ENCODE measurements around the gene AMFR.

AMFR gene

GRCh38 chr16:56422896-56423441 is 2.4 kb downstream of the AMFR start:
- H3K36me3 ChIP-seq (ENCODE audit: control insufficient read depth, insufficient read depth, low read length), result no peaks in the 10 kb centered on the region
- H3K9ac ChIP-seq (ENCODE audit: low read length), result no peak overlapping the region
- no peak overlapping the region for H3K4me3 ChIP-seq (ENCODE audit: low read length)
- peaks cover 4% of the 10 kb centered on the region for H3K4me1 ChIP-seq (ENCODE audit: control insufficient read depth, insufficient read depth, low read length)
- H3K9me3 ChIP-seq (ENCODE audit: control insufficient read depth, low read length), result no peaks in the 10 kb centered on the region
- no peaks in the 10 kb centered on the region for H3K27me3 ChIP-seq (ENCODE audit: control insufficient read depth, insufficient read depth, low read length)

DNA sequence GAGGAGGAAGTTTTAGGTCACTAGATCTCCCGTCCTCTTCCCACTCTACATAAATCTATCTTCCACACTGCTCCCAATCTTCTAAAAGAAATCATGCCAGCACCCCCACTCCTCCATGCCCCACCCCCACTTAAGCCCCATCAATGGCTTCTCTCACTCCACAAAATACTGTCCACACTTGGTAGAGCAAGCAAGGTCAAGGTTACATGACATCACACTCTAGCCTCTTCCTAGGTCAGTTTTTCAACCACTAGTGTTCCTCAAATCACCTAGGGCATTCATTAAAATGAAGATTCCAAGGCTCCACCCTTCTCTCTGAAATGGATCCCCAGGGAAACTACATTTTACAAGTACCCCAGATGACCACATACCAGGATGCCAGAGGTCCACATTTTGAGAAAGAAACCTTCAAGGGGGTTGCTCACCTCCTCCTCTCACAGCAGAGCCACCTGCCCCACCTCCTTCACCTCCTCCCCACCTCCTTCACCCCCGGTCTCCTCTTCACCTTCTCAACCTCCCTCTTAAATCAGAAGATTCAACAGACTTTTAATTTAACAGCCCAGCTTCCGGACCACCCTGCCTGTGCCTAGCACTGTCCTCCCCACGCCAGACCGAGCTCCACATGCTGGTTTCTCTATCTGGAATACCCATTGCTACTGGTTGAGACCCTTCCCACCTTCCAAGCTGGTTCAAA is 3.2 kb downstream of the AMFR start:
- Histone ChIP-seq H3K4me3 (ENCODE audit: low read length) (no peak overlapping the region), H3K36me3 (ENCODE audit: control insufficient read depth, insufficient read depth, low read length) (no peaks in the 10 kb centered on the region), H3K27me3 (ENCODE audit: control insufficient read depth, insufficient read depth, low read length) (no peaks in the 10 kb centered on the region), H3K4me1 (ENCODE audit: control insufficient read depth, insufficient read depth, low read length) (peaks cover 4% of the 10 kb centered on the region), H3K9me3 (ENCODE audit: control insufficient read depth, low read length) (no peaks in the 10 kb centered on the region), H3K9ac (ENCODE audit: low read length) (no peak overlapping the region)

GRCh38 chr16:56421313-56421712 is 4.0 kb downstream of the AMFR start:
- Histone ChIP-seq H3K27me3 (ENCODE audit: control insufficient read depth, insufficient read depth, low read length) (no peaks in the 10 kb centered on the region), H3K4me1 (ENCODE audit: control insufficient read depth, insufficient read depth, low read length) (peaks cover 4% of the 10 kb centered on the region), H3K36me3 (ENCODE audit: control insufficient read depth, insufficient read depth, low read length) (no peaks in the 10 kb centered on the region), H3K9me3 (ENCODE audit: control insufficient read depth, low read length) (no peaks in the 10 kb centered on the region), H3K4me3 (ENCODE audit: low read length) (no peak overlapping the region), H3K9ac (ENCODE audit: low read length) (no peak overlapping the region)

- H3K27me3 ChIP-seq (ENCODE audit: control insufficient read depth, insufficient read depth, low read length), result no peaks in the 10 kb centered on the region
- no peaks in the 10 kb centered on the region for H3K9me3 ChIP-seq (ENCODE audit: control insufficient read depth, low read length)
- no peaks in the 10 kb centered on the region for H3K36me3 ChIP-seq (ENCODE audit: control insufficient read depth, insufficient read depth, low read length)
- no peak overlapping the region for H3K4me3 ChIP-seq (ENCODE audit: low read length)
- H3K9ac ChIP-seq (ENCODE audit: low read length), result no peak overlapping the region
- H3K4me1 ChIP-seq (ENCODE audit: control insufficient read depth, insufficient read depth, low read length), result peaks cover 4% of the 10 kb centered on the region
These were observed 4.7 kb downstream of the AMFR start for GRCh38 chr16:56420613-56421012.

DNA sequence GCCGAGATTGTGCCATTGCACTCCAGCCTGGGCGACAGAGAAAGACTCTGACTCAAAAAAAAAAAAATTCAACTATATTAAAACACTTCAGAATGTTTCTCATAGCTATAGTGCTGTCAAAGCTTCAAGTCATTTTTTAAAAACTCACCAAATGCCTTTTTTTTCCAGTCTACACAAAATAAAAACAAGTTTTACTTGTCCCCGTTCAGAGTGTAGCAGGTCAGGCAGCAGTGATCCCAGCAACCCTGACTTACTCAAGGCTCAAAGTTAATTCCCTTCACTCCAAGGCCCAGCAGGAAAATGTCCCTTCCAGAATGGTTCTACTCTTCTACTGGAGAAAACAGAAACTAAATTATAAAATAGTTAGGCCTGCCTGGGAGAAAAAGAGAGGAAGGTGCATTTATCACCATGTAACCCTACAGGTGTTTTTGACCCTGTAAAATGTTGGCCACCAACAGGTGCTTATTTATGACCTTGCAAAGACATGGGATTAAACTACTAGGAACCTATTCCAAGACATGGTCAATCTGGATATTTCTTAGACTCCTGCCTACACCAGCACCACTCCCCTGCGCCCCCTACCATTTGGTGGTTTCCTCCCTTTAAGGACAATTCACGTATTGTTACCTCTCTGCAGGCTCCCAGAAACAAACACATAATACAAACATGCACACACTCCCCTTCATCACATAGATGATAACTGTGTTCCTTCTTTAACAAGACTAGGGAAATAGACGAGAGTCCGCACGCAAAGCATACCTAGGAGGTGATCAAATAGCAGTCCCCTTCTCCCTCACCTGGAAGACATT is 5.4 kb downstream of the AMFR start:
- no peaks in the 10 kb centered on the region for H3K9me3 ChIP-seq (ENCODE audit: control insufficient read depth, low read length)
- H3K9ac ChIP-seq (ENCODE audit: low read length), result no peak overlapping the region
- no peak overlapping the region for H3K4me3 ChIP-seq (ENCODE audit: low read length)
- no peaks in the 10 kb centered on the region for H3K27me3 ChIP-seq (ENCODE audit: control insufficient read depth, insufficient read depth, low read length)
- peaks cover 4% of the 10 kb centered on the region for H3K4me1 ChIP-seq (ENCODE audit: control insufficient read depth, insufficient read depth, low read length)
- no peaks in the 10 kb centered on the region for H3K36me3 ChIP-seq (ENCODE audit: control insufficient read depth, insufficient read depth, low read length)

DNA sequence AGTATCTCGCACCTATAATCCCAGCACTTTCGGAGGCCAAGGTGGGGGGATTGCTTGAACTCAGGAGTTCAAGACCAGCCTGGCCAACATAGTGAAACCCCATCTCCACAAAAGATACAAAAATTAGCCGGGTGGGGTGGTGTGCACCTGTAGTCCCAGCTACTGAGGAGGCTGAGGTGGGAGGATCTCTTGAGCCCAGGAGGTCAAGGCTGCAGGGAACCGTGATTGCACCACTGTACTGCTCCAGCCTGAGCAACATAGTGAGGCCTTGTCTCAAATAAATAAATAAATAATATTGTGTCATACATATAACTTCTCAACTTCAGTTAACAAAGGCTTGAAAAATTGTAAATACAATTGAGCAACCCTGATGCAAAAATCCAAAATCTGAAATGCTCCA is 8.2 kb downstream of the AMFR start:
- no peak overlapping the region for H3K4me3 ChIP-seq (ENCODE audit: low read length)
- H3K4me1 ChIP-seq (ENCODE audit: control insufficient read depth, insufficient read depth, low read length), result no peaks in the 10 kb centered on the region
- H3K9me3 ChIP-seq (ENCODE audit: control insufficient read depth, low read length), result no peaks in the 10 kb centered on the region
- no peak overlapping the region for H3K9ac ChIP-seq (ENCODE audit: low read length)
- H3K36me3 ChIP-seq (ENCODE audit: control insufficient read depth, insufficient read depth, low read length), result no peaks in the 10 kb centered on the region
- H3K27me3 ChIP-seq (ENCODE audit: control insufficient read depth, insufficient read depth, low read length), result no peaks in the 10 kb centered on the region

DNA sequence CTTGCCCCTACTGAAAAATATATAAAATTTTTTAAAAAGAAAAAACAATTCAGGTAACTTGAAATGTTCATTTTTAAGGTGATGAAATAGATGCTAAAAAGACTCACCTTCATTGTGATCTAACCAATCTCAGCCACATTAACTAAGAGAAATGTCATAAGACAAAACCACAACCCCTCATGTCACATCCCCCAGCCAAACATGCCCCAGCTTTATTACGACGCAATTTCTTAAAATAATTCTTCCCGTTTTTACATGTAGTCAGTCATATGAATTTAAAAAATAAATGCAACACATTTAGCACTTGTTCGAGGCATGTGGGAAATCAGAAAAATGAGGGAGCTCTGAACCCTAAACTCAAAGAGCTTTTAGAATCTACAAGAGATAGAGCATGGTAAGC is 9.5 kb downstream of the AMFR start:
- no peaks in the 10 kb centered on the region for H3K4me1 ChIP-seq (ENCODE audit: control insufficient read depth, insufficient read depth, low read length)
- H3K9me3 ChIP-seq (ENCODE audit: control insufficient read depth, low read length), result no peaks in the 10 kb centered on the region
- H3K4me3 ChIP-seq (ENCODE audit: low read length), result no peak overlapping the region
- no peaks in the 10 kb centered on the region for H3K27me3 ChIP-seq (ENCODE audit: control insufficient read depth, insufficient read depth, low read length)
- H3K36me3 ChIP-seq (ENCODE audit: control insufficient read depth, insufficient read depth, low read length), result no peaks in the 10 kb centered on the region
- H3K9ac ChIP-seq (ENCODE audit: low read length), result no peak overlapping the region

- Histone ChIP-seq H3K9ac (ENCODE audit: low read length) (no peak overlapping the region), H3K36me3 (ENCODE audit: control insufficient read depth, insufficient read depth, low read length) (no peaks in the 10 kb centered on the region), H3K9me3 (ENCODE audit: control insufficient read depth, low read length) (no peaks in the 10 kb centered on the region), H3K4me1 (ENCODE audit: control insufficient read depth, insufficient read depth, low read length) (peaks cover 9% of the 10 kb centered on the region), H3K27me3 (ENCODE audit: control insufficient read depth, insufficient read depth, low read length) (no peaks in the 10 kb centered on the region), H3K4me3 (ENCODE audit: low read length) (no peak overlapping the region)
These were observed 11.0 kb downstream of the AMFR start for GRCh38 chr16:56414366-56414765.

DNA sequence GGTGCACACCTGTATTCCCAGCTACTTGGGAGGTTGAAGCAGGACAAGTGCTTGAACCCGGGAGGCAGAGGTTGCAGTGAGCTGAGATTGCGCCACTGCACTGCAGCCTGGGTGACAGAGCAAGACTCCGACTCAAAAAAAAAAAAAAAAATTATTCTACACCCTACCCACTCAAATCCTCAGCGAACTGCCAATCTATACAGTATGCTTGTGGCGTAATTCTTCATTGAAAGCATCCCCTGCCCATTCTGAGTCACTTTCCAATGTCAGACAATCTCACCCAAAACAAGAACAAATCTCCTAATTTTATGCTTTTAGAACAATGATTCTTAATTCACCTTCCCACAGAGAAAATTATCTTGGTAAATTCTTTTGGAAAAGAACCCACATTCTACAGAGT is 12.0 kb downstream of the AMFR start:
- Histone ChIP-seq H3K4me3 (ENCODE audit: low read length) (no peak overlapping the region), H3K9me3 (ENCODE audit: control insufficient read depth, low read length) (no peaks in the 10 kb centered on the region), H3K4me1 (ENCODE audit: control insufficient read depth, insufficient read depth, low read length) (peaks cover 16% of the 10 kb centered on the region), H3K36me3 (ENCODE audit: control insufficient read depth, insufficient read depth, low read length) (no peaks in the 10 kb centered on the region), H3K9ac (ENCODE audit: low read length) (no peak overlapping the region), H3K27me3 (ENCODE audit: control insufficient read depth, insufficient read depth, low read length) (no peaks in the 10 kb centered on the region)

GRCh38 chr16:56411624-56412023 is 13.7 kb downstream of the AMFR start:
- Histone ChIP-seq H3K4me1 (ENCODE audit: control insufficient read depth, insufficient read depth, low read length) (peaks cover 21% of the 10 kb centered on the region), H3K27me3 (ENCODE audit: control insufficient read depth, insufficient read depth, low read length) (no peaks in the 10 kb centered on the region), H3K36me3 (ENCODE audit: control insufficient read depth, insufficient read depth, low read length) (no peaks in the 10 kb centered on the region), H3K4me3 (ENCODE audit: low read length) (no peak overlapping the region), H3K9ac (ENCODE audit: low read length) (no peak overlapping the region), H3K9me3 (ENCODE audit: control insufficient read depth, low read length) (no peaks in the 10 kb centered on the region)

DNA sequence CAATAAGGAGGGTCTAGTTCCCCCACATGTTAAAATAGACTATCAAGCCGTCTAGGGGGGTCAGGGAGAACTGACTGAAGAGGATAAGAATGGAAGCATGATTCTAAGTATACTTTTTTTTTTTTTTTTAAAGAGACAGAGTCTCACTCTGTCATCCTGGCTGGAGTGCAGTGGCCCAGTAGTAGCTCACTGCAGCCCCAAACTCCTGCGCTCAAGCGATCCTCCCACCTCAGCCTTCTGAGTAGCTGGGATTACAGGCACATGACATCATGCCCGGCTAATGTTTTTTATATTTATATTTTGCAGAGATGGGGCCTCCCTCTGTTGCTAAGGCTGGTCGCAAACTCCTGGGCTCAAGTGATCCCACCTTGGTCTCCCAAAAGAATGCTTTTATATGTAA is 14.2 kb downstream of the AMFR start:
- Histone ChIP-seq H3K27me3 (ENCODE audit: control insufficient read depth, insufficient read depth, low read length) (no peaks in the 10 kb centered on the region), H3K4me1 (ENCODE audit: control insufficient read depth, insufficient read depth, low read length) (peaks cover 21% of the 10 kb centered on the region), H3K4me3 (ENCODE audit: low read length) (no peak overlapping the region), H3K9me3 (ENCODE audit: control insufficient read depth, low read length) (no peaks in the 10 kb centered on the region), H3K36me3 (ENCODE audit: control insufficient read depth, insufficient read depth, low read length) (no peaks in the 10 kb centered on the region), H3K9ac (ENCODE audit: low read length) (no peak overlapping the region)

GRCh38 chr16:56409195-56409594 is 16.1 kb downstream of the AMFR start:
- no peak overlapping the region for H3K9ac ChIP-seq (ENCODE audit: low read length)
- H3K4me3 ChIP-seq (ENCODE audit: low read length), result no peak overlapping the region
- H3K4me1 ChIP-seq (ENCODE audit: control insufficient read depth, insufficient read depth, low read length), result peaks cover 21% of the 10 kb centered on the region
- H3K27me3 ChIP-seq (ENCODE audit: control insufficient read depth, insufficient read depth, low read length), result no peaks in the 10 kb centered on the region
- H3K9me3 ChIP-seq (ENCODE audit: control insufficient read depth, low read length), result no peaks in the 10 kb centered on the region
- no peaks in the 10 kb centered on the region for H3K36me3 ChIP-seq (ENCODE audit: control insufficient read depth, insufficient read depth, low read length)

Data from mucosa of stomach (tissue), 1 donor.